ENCODE data around the gene POLR2A. TPM values are rescaled to one million over a fixed set of nuclear protein-coding genes. Genes with fewer than 3 reads are reported as not detected.

Gene POLR2A
- total and polyA plus RNA-seq, 2 of the 13 experiments (the other 11 are each of a cell fraction or from before 2014, with no cell fraction given) = 17.8 to 18.3 TPM

DNA sequence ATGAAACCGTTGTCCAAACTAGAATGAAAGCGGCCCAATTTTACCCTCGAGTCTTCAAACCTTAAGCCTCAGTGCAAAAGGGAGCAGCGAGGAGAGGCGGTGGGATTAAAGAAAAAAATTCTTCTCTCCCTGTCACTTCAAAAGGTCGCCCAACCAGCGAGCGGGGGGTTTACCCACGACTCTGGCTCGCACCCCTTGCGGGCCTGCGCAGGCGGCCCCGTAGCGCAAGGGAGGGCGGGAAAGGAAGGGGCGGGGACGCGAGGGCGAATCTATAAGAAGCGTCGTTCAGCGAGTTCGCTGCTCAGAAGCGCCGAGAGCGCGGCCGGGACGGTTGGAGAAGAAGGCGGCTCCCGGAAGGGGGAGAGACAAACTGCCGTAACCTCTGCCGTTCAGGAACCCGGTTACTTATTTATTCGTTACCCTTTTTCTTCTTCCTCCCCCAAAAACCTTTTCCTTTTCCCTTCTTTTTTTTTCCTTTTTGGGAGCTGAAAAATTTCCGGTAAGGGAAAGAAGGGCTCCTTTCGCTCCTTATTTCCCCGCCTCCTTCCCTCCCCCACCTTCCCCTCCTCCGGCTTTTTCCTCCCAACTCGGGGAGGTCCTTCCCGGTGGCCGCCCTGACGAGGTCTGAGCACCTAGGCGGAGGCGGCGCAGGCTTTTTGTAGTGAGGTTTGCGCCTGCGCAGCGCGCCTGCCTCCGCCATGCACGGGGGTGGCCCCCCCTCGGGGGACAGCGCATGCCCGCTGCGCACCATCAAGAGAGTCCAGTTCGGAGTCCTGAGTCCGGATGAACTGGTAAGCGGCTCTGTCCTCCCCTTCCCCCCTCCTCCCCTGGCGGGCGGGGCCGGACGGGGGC is at the start of gene POLR2A (continued):
- TF ChIP-seq ZBTB1 (CRISPR knock-in tag; IDR thresholded peaks at IDR 0.05; ENCODE audit: borderline replicate concordance) = no peak; the same call in 1 of the 2 replicates
- no peak for TF ChIP-seq ZNF24 (IDR thresholded peaks at IDR 0.05)
- peak; percentile 76 for TF ChIP-seq ZNF441 (CRISPR knock-in tag; IDR thresholded peaks at IDR 0.05; ENCODE audit: borderline replicate concordance)
- TF ChIP-seq ZNF510 (CRISPR knock-in tag; IDR thresholded peaks at IDR 0.05; ENCODE audit: low read depth) = peak; percentile 93
- TF ChIP-seq, protein P1, sequence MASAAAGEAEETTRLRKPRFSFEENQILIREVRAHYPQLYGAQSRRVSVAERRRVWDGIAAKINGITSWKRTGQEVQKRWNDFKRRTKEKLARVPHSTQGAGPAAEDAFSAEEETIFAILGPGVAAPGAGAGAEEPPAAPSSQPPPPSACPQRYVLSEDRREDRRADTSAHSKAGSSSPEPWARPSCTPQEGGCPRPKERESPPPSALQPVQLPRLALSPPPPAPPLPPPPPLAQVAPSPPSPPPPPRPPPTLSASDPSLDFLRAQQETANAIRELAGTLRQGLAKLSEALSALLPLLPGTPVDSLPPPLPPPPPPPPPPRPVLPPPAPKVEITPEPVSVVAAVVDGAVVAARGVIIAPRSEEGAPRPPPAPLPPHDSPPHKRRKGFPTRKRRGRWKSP (CRISPR knock-in tag; IDR thresholded peaks at IDR 0.05) = peak; percentile 84; the same call in 1 of the 2 replicates
- TF ChIP-seq HHEX (CRISPR knock-in tag; IDR thresholded peaks at IDR 0.05) = no peak
- TF ChIP-seq ZNF816 (CRISPR knock-in tag; IDR thresholded peaks at IDR 0.05; ENCODE audit: borderline replicate concordance) = peak; percentile 58; the same call in 1 of the 2 replicates
- TF ChIP-seq NFRKB (IDR thresholded peaks at IDR 0.05) = no peak
- TF ChIP-seq ARNTL (CRISPR knock-in tag; IDR thresholded peaks at IDR 0.05) = no peak; the same call in 1 of the 2 replicates
- TF ChIP-seq POLR2AphosphoS2 (IDR thresholded peaks at IDR 0.05; ENCODE audit: low read depth, low read length) = peak; percentile 97
- peak; percentile 69 for TF ChIP-seq FOXO1 (CRISPR knock-in tag; IDR thresholded peaks at IDR 0.05)
- no peak for TF ChIP-seq MZF1 (CRISPR knock-in tag; IDR thresholded peaks at IDR 0.05; ENCODE audit: borderline replicate concordance)
- TF ChIP-seq, protein P2, sequence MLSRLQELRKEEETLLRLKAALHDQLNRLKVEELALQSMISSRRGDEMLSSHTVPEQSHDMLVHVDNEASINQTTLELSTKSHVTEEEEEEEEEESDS (CRISPR knock-in tag; IDR thresholded peaks at IDR 0.05; ENCODE audit: borderline replicate concordance) = 0 out of 2 replicates have a peak, but pooled peaks have one; percentile 2
- peak; percentile 94 for TF ChIP-seq SRSF1 (optimal IDR thresholded peaks at IDR 0.05; ENCODE audit: low read depth, low read length)
- TF ChIP-seq, protein P3, sequence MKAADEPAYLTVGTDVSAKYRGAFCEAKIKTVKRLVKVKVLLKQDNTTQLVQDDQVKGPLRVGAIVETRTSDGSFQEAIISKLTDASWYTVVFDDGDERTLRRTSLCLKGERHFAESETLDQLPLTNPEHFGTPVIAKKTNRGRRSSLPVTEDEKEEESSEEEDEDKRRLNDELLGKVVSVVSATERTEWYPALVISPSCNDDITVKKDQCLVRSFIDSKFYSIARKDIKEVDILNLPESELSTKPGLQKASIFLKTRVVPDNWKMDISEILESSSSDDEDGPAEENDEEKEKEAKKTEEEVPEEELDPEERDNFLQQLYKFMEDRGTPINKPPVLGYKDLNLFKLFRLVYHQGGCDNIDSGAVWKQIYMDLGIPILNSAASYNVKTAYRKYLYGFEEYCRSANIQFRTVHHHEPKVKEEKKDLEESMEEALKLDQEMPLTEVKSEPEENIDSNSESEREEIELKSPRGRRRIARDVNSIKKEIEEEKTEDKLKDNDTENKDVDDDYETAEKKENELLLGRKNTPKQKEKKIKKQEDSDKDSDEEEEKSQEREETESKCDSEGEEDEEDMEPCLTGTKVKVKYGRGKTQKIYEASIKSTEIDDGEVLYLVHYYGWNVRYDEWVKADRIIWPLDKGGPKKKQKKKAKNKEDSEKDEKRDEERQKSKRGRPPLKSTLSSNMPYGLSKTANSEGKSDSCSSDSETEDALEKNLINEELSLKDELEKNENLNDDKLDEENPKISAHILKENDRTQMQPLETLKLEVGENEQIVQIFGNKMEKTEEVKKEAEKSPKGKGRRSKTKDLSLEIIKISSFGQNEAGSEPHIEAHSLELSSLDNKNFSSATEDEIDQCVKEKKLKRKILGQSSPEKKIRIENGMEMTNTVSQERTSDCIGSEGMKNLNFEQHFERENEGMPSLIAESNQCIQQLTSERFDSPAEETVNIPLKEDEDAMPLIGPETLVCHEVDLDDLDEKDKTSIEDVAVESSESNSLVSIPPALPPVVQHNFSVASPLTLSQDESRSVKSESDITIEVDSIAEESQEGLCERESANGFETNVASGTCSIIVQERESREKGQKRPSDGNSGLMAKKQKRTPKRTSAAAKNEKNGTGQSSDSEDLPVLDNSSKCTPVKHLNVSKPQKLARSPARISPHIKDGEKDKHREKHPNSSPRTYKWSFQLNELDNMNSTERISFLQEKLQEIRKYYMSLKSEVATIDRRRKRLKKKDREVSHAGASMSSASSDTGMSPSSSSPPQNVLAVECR (CRISPR knock-in tag; IDR thresholded peaks at IDR 0.05; ENCODE audit: borderline replicate concordance) = peak; percentile 2; the same call in 1 of the 2 replicates
- TF ChIP-seq, protein P4, sequence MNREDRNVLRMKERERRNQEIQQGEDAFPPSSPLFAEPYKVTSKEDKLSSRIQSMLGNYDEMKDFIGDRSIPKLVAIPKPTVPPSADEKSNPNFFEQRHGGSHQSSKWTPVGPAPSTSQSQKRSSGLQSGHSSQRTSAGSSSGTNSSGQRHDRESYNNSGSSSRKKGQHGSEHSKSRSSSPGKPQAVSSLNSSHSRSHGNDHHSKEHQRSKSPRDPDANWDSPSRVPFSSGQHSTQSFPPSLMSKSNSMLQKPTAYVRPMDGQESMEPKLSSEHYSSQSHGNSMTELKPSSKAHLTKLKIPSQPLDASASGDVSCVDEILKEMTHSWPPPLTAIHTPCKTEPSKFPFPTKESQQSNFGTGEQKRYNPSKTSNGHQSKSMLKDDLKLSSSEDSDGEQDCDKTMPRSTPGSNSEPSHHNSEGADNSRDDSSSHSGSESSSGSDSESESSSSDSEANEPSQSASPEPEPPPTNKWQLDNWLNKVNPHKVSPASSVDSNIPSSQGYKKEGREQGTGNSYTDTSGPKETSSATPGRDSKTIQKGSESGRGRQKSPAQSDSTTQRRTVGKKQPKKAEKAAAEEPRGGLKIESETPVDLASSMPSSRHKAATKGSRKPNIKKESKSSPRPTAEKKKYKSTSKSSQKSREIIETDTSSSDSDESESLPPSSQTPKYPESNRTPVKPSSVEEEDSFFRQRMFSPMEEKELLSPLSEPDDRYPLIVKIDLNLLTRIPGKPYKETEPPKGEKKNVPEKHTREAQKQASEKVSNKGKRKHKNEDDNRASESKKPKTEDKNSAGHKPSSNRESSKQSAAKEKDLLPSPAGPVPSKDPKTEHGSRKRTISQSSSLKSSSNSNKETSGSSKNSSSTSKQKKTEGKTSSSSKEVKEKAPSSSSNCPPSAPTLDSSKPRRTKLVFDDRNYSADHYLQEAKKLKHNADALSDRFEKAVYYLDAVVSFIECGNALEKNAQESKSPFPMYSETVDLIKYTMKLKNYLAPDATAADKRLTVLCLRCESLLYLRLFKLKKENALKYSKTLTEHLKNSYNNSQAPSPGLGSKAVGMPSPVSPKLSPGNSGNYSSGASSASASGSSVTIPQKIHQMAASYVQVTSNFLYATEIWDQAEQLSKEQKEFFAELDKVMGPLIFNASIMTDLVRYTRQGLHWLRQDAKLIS (CRISPR knock-in tag; IDR thresholded peaks at IDR 0.05) = peak; percentile 97
- TF ChIP-seq ZNF790 (CRISPR knock-in tag; IDR thresholded peaks at IDR 0.05; ENCODE audit: borderline replicate concordance) = 0 out of 2 replicates have a peak, but pooled peaks have one; percentile 29
- peak; percentile 96 for TF ChIP-seq HES4 (CRISPR knock-in tag; IDR thresholded peaks at IDR 0.05; ENCODE audit: borderline replicate concordance)
- TF ChIP-seq MIXL1 (CRISPR knock-in tag; IDR thresholded peaks at IDR 0.05) = peak; percentile 67; the same call in 1 of the 2 replicates
- peak; percentile 99 for TF ChIP-seq HNRNPK (IDR thresholded peaks at IDR 0.05; ENCODE audit: low read depth, low read length, poor library complexity, severe bottlenecking)

All from HepG2 (cell line).